UCSD-AML1 (cell line): ENCODE data around the gene NRXN2.

ENCODE experiments used
- DNase-seq: peaks from one replicate; lab custom pipeline; 2025; ENCODE audit not compliant: unreplicated experiment; lab: John Stamatoyannopoulos, UW

NRXN2 gene

DNA sequence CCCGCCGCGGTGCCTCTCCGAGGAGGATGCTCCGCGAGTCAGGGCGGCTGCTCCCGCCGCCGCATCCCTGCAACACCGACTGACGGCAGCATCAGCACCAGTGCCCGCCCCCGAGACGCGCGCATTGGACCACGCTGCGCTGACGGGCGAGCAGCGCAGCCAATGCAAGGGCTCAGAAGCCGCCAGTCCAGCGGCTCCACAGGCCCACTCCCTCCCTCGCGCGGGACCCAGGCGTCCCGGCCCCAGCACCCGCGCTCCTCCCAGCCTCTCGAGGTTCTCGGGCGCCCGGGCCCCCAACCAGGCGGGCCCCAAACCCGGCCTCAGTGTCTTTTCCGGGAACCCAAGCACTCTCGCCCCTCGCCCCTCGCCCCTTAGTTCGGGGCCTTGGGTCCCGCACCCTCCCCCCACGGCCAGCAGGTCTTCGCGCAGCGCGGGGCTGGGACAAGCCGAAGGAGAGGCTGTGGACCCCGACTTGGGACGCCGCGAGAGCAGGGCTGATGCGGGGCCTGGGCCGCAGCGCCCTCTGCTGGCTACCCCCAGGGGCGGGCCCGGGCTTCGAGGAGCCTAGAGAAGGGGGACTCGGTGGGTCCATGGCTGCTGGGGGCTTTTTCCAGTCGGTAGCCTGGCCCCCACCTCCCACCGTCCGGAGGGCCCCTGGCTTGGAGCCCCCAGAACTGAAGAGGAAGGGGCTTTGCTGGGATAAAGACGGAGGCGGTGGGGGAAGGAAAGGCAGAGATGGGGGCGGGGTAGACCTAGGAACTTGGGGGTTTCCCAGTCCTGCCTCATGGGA, at the start of gene NRXN2:
TSS of gene NRXN2 (minus strand) at position 81 of the 790 bp plus-strand sequence. CDS start 9,498 bp downstream, outside the sequence.
- peak; percentile 82 for DNase-seq

DNA sequence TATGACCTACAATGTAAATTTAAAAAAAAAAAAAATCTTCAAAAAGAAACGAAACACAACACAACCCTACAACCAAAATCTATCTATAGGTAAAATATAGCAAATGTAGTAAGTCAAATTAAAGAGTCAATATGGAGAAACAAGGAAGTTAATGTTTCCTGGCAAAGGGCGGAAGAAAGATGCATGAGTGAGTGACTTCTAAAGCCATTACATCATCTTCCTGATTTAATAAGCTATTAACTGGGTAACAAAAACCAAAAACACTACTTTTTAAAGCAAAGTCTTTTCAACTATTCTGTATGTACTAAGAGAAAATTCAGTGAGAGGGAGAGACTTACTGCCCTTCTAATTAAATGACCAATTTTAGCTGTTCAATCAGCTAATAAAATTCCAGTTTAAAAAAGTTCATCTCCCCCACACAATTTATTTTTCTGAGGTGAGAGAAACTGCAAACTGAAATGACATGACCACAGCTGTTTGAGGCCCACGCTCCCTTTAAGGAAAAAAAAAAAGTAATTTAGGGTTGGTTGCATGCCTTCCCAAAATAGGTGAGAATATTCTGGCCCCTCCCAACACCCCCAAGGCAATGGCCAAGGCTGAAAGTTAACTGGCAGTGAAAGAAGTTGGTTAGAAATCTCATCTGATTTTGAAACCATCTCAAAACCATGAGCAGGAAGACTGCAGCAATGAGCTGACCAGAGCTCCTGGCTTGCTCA, 49.5 kb upstream of the NRXN2 start:
- no peak for DNase-seq

DNA sequence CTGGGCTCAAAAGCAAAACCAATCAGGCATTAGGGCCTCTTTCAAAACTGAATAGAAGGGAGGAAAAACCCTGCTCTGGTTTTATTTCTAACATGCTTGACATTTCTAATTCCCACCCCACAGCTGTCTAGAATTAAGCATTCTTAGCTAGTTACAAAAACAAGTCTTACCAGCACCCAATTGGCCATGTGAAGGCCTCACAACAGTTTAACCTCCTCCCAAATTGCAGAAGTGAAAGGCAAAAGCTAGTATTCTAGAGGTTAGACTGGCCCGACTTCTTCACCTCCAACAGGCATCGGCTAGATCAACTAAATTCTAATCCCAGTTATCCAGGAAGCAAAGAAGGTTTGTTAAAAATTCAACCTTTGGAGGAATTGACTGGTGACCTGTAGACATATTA, 48.9 kb upstream of the NRXN2 start:
- no peak for DNase-seq

DNA sequence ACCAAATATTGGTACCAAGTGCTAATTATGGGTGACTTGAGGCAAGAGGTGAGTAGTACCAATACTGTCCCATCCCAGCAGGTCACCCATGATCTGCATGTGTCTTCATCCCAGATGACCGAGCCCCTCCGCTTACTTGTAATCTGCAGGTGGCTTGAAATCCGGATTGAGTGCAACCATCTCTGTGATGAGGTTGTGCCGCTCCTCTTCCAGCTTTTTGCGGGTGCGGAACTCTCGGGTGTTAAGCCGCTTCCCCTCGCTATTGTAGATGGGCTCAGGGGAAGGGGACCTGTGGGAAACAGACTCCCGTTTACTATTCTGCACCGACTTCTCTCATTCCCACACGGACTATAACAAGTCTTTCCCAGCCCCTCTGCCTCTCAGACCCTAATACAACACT, 47.1 kb upstream of the NRXN2 start:
- DNase-seq, result no peak

DNA sequence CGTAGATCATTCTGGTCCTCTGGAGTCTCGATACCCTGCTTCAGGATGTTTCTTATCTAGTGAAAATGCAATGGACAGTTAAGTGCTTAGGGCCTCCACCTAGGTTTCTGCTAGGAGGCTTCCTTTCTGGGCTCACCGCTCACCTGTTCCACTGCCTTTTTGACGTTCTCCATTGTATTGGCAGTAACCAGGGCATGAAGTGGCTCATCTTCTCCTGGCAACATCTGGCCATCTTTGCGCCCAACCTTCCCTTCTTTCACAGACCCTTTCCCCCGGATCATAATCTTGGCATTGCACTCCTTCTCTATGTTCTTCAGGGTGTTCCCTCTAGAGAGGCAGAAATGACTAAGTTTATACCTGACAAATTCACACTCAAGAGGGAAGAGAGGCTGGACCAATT, 46.3 kb upstream of the NRXN2 start:
- DNase-seq, result no peak

DNA sequence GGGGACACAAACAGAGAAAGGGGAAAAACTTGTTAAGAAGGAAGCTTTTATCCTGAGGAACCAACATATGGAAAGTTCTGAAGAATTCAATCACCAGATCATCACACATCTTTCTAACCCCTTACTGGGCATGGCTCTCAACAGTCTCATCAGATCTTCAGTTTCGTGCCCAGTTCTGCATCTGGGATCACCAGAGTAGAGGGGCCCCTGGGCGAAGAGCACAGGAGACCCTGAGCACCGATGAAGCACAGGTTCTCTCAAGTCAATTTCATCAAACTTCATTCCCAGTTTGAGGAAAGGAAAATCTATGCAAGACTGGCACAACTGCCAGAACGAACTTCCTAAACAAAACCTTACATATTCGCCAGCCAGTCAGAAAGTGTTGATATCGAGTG, 45.3 kb upstream of the NRXN2 start:
- DNase-seq, result no peak

DNA sequence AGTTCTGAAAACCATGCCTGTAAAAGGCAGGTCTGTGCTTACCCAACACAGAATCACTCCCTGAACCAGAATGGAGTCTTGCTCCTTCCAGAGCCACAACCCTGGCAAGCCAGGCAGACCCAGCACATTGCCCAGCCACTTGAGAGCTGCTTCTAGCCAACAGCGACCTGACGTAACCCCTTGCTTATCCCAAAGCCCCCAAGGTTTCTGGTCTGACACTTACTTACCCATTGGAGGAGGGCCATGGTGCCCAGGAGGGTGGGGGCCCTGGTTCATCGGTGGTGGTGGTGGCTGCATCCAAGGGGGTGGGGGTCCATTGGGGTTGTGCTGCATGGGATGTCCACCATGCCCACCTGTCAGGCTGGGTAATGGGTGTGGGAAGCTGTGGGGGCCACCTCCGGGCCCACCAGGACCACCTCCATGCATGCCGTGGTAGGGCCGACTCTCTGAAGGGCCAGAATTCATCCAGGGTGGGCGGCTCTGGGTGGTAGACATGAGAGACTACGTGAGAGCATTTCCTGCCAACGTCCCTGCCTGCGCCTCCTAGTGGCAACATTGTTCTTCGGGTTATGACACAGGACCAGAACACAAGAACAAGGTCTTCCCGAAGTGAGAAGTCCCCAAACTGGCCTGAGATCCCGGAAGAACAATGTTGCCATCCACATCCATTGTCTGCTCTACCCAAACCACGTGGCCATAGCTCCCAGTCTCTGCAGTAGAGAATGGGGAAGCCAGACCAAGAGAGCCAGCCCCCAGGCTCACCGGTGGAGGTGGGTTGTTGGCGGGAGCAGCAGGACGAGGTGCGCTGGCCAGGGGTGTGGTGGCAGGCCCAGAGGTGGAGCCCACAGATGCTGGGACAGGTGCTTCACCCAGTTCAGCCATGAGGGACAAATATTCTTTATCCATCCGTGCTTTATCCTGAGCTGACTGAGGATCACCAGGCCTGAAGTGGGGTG, 44.6 kb upstream of the NRXN2 start:
- DNase-seq, result peak; percentile 60

DNA sequence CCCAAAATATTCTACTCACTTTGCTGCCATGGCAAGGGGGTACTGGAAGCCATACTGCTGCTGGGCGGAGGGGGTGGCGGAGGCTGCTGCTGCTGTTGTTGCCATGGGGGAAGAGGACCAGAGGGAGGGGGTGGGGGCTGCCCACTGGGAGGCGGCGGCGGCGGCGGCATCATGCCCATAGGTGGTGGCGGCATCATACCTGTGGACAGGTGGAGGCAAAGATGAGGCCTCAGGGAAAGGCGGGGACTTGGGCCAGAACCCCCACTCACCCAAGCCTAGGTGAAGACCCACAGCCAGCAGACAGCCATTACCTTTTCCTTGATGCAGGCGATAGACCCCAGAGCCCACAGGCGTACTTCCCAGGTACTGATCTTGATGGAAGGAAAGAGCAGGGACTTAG, 43.9 kb upstream of the NRXN2 start:
- no peak for DNase-seq

DNA sequence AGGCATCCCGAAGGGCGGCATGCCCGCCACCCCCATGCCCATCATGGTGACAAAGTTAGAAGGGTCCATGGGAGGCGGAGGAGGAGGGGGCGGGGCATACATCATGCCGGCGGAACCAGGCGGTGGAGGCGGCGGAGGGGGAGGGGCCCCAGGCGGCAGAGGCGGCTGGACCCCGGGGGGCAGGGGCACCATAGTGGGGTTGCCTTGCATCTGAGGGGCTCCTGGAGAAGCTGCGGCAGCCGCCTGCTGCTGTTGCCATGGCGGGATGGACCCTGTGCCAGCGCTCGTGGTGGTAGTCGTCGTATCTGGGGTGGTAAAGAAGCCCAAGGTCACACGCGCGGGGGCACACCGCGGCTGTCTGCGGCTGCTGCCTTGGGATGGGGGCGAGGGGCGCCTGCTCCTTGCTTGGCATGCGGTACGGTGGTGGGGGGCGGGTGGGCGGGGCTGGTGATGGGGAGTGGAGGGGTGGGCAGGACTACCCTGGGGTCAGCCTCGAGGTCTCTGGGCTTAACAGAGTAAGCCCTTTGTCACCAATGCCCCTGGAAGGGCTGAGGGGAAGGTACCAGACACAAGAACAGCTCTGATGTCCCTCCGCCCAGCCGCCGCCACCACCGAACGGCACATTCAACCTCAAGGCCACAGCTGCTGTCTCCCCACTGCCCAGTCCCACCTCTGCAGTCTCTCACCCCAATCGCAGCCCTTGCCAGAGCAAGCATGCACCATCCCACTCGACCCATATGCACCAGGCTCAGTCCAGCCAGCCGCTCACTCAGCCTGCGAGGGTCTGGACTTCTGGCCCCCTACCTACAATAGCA, 43.1 kb upstream of the NRXN2 start:
- DNase-seq, result no peak

DNA sequence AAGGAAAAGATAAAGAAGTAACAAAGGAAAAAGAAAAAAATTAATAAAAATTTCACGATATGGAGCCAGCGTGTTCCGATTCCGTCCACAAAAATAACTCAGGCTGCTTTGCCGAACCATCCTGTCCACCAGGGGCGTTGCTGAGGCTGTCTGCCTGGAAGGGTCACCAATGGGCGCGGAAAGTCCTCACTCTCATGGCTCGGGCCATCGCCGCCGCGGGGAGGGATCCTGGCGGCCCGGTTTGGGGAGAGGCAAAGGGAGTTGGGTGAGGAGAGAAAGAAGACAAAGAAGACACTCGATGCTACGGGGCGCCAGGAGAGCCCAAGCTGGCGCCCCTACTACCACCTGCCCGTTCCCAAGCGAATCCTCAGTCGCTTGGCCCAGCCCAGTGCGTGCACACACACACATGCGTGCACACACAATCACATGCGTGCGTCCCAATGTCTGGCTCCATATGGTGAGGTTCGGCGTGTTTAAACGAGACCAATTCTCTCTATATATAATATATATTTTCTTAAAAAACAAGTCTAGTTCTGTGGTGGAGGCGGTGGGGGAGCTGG, 42.4 kb upstream of the NRXN2 start:
- no peak for DNase-seq

DNA sequence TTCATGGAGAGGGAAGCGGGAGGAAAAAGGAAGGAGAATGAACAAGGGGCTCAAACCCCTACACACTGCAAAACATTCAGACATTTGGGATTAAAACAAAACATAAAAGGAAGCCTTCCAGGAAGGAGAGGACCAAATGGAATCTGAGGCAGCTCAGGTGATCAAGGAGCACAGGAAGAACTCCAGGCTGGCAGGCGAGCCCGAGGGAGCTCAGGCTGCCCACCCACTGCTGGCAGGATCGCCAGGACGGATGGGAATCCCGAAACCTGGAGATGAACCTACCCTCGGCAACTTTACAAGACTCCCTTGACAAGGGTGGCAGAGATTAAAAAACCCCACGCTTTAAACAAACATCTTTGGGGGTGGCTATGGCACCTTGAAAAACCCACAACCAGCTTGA, 41.8 kb upstream of the NRXN2 start:
- no peak for DNase-seq

DNA sequence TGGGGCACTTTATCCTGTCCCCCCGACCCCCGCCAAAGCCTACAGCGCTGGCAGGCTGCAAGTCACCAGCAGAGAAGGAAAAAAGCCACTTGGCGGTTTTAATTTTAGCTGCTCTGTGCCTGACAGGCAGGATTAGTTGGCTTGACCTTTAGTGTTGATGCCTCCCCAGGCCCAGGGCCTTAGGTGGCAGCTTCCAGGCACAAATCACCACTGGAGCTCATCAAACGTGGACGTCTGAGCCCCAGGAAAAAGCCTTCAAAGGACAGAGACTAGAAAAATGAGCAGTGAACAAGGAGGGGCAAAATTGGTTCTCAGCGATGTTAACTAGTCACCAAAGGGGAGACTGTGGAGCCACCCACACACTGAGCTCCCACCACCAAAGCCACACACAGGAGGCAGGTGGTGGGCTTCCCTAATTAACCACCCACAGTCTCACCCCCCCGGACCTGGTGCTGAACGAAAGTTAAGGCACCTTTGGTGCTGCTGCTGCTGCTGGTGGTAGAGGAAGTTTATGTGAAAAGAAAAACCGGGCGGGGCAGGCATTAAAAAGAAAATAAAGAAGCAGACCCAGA, 41.1 kb upstream of the NRXN2 start:
- no peak for DNase-seq

DNA sequence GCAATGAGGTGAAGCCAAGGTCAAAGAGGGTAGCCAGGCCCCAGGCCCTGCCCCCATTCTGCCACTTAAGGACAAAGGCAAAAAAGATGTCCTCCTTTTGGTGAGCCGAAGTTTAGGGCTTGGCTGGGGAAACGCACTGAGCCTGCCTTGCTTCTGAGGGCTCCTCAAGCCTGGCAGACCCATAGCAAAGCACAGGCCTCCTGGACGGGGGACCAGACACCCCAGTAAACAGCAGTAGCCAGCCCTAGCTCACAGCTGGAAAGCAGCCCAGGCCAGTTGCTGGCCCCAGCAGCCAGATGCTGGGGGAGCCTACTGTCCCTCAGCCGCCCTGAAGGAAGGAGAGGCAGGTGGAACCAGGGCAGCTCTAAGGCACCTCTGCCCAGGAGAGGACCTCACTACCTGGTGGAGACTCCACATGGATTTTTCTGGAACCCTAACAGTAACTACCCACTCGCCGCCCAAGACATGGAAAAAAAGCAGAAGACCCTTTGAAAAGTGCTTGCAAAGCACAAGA, 40.6 kb upstream of the NRXN2 start:
- no peak for DNase-seq

DNA sequence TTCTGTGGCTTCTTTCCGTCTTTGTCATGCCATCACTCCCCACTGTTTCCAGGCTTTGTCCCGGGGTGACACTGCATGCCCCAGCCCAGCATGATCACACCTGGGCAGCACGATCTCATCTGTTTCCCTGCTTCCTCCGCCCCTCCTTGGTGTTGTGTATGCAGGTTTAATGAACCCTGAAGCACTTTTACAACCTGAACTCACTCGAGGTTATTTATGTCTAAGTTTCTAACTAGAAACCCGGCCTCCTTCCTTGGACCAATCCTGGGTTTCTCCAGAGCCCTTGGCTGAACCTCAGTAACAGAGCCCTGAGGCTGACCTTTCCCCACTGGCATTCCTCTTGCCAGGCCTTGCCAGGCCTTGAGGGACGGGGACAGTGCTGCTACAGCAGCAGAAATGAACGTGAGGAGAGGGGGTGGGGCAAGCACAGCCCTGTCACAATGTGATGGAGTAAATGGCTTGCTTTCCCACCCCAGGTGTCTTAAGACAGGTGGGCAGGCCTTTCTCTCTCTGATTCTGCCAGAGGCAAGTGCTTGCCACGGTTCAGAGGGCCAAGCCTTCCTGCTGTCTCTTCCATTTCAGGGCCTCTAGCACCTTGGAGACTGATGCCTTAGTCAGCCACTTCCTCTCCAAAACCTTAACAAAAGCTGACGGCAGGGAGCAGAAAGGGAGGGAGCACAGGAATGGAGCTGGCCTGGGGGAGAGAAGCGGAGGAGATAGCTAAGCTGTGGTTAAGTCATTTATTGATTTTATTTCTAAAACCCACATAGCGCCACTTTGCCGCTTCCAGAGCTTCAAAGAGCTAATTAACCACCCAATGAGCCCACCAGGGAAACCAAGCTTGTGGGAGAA, 39.9 kb upstream of the NRXN2 start:
- DNase-seq, result peak; percentile 47

DNA sequence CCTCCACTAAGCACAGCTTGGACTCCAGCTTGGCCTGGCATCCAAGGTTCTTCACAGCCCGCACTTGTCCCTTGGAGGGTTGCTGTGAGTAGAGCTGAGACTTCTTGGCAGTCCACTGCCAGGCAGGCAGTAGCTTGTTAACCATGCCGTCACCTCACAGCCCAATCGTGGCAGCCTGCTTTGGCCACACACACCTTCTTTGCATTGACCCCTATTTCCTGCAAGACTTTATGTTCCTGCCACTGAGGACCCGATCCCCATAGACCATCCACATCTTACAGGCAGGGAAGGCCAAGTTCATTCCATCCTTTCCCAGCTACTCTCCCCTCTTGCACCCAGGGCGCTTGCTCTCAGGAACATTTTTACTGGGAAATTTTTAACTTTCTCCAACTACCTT, 39.3 kb upstream of the NRXN2 start:
- DNase-seq, result no peak

DNA sequence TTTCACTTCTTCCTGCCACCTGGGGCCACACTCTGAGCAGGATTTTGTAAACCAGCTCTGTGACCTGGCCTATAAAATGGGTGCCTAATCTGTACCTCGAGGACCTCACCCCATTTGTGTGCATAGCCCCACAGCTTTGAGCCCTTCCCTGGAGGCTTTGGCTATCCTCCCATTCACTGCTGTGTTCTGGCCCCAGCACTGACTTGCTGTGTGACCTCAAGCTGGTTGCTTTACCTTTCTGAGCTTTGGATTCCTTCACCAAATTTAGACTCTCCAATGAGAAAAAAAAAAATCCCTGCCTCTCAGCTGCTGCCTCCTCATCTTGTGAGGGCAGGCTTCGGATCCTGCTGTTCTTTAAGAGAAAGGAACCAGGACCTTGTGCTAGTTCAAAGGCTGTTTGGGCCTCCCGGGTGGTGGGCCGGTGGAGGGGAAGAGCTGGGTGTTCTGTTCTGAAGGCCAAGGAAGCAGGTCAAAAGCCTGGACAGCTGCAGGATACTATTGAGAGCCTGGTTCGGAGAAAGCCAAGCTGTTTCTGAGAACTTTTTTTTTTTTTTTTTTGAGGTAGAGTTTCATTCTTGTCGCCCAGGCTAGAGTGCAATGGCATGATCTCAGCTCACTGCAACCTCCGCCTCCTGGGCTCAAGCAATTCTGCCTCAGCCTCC, 37.9 kb upstream of the NRXN2 start:
- DNase-seq, result no peak

DNA sequence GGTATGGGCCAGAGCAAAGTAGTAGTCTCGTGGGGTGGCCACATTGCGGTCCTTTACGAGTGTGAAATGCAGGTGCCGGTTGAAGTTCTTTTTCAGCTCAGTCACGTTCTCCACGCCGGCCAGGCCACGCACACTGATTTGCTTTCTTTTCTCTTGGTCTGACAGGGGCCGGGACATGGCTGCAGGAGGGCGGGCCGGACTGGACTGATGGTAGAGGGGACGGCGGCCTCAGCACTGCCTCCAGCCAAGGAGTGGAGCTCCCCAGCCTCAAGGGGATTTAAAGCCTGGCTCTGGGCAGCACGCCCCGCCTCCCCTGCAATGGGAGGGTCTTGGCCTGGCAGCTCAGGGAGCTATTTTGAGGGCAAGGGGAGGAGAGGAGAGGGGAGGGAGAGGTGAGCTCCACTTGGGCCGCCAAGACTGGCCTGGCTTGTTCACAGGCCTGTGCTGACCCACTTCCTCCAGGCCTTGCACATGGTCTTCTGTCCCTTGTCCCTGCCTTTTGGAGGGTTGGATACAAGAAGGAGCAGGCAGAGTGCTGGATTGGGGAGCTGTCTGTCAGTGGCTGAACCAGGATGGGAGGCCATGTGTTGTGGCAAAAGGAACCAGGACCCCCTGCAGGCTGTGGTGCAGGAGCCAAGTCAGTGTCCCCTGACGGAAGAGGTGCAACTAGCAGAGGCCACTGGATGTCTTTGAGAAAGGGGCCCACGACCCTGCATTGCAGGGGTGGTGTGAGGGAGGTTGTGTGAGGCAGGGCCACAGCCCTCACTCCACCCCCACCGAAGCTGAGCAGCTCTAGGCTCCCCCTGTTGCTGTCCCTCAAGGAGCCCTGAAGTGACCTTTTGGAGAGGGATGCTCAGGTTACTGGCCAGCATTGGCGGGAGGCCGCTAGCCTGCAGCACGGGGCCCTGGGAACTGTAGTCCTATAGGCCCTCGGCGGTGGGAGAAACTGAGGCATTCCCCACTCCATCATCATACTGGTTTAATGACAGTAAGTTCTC, 37.0 kb upstream of the NRXN2 start, which contains the start of gene PYGM:
TSS of gene PYGM (minus strand) at position 253 of the 998 bp plus-strand sequence. CDS start at position 177, 76 bp downstream.
- DNase-seq, result no peak
